Endodermal cell (in vitro differentiated cells): Measurements from ENCODE around the gene STARD13. TPM values are rescaled to one million over a fixed set of nuclear protein-coding genes. Genes with fewer than 3 reads are reported as not detected.

Source experiments
- DNase-seq: peaks from one replicate; pipeline ENCODE4 v3.0.0-alpha.2; 2017
- H3K27ac ChIP-seq: 2 replicates; pipeline ENCODE4 v1.5.1; 2013; ENCODE audit warnings: mild to moderate bottlenecking, low read depth, low read length, moderate library complexity
- H3K27me3 ChIP-seq: 2 replicates; pipeline ENCODE4 v1.6.1; 2013; ENCODE audit warnings: mild to moderate bottlenecking, low read length, moderate library complexity; ENCODE audit not compliant: insufficient read depth, control insufficient read depth, poor library complexity, severe bottlenecking
- H3K36me3 ChIP-seq: 2 replicates; pipeline ENCODE4 v1.7.0; 2013; ENCODE audit warnings: mild to moderate bottlenecking, low read length, moderate library complexity; ENCODE audit not compliant: control insufficient read depth, insufficient read depth
- H3K4me1 ChIP-seq: one replicate; pipeline ENCODE4 v1.7.0; 2013; ENCODE audit warnings: low read length; ENCODE audit not compliant: control insufficient read depth, insufficient read depth
- H3K4me3 ChIP-seq: 2 replicates; pipeline ENCODE4 v1.5.1; 2013; ENCODE audit warnings: mild to moderate bottlenecking, low read length, moderate library complexity
- H3K9ac ChIP-seq: 2 replicates; pipeline ENCODE4 v1.6.1; 2013; ENCODE audit warnings: mild to moderate bottlenecking, low read length, moderate library complexity; ENCODE audit not compliant: poor library complexity, severe bottlenecking; ENCODE audit errors: extremely low read depth
- H3K9me3 ChIP-seq: 2 replicates; pipeline ENCODE4 v1.6.1; 2013; ENCODE audit warnings: mild to moderate bottlenecking, low read length, moderate library complexity; ENCODE audit not compliant: control insufficient read depth
- H3K27ac Mint-ChIP-seq: 2 replicates; pipeline ENCODE4 v1.8.0; 2020; ENCODE audit warnings: mixed read lengths
- H3K27me3 Mint-ChIP-seq: 2 replicates; pipeline ENCODE4 v1.8.0; 2021; ENCODE audit warnings: mild to moderate bottlenecking, mixed read lengths; ENCODE audit not compliant: insufficient read depth
- H3K36me3 Mint-ChIP-seq: 2 replicates; pipeline ENCODE4 v1.8.0; 2020; ENCODE audit warnings: low read depth, mixed read lengths
- H3K4me1 Mint-ChIP-seq: 2 replicates; pipeline ENCODE4 v1.8.0; 2020; ENCODE audit warnings: mixed read lengths
- H3K4me3 Mint-ChIP-seq: 2 replicates; pipeline ENCODE4 v1.8.0; 2020; ENCODE audit warnings: mild to moderate bottlenecking, moderate library complexity, mixed read lengths
- H3K9me3 Mint-ChIP-seq: 2 replicates; pipeline ENCODE4 v1.8.0; 2020; ENCODE audit warnings: mild to moderate bottlenecking, mixed read lengths
- CTCF ChIP-seq: fragments of 200-600 bp; sonication (generic); conservative IDR thresholded peaks from 2 replicates; pipeline ENCODE4 v1.5.0; 2021; ENCODE audit warnings: antibody characterized with exemption, mild to moderate bottlenecking
- WGBS, 2 experiments: methylation state at CpG; one replicate each; pipeline versions ENCODE4 v1.1.5 to v1.1.7; 2013; ENCODE audit warnings: missing lambda C conversion rate in 2 of 2, mixed read lengths in 1 of 2; ENCODE audit not compliant: insufficient coverage in 1 of 2, insufficient read length in 1 of 2; 5-methylcytosine and 5-hydroxymethylcytosine counted together
- total RNA-seq, 2 donors: library from RNA; stranded (reverse); fragmentation: NEBNext Ultra II Directional in 1 of 2; extraction: Animal tissue kit (Norgen Biotek cat#: 25700) in 1 of 2; gene quantifications; 2 replicates in 1 of 2; 3 replicates in 1 of 2; pipeline ENCODE4 v1.2.1, GENCODE V29; 2021

Gene STARD13
- total RNA-seq, 2 donors from 2014 or later: 2.5 to 3.7 TPM

- DNase-seq: no peak
- no peak overlapping the region for H3K27ac ChIP-seq
- H3K4me3 Mint-ChIP-seq: no peak overlapping the region
- peaks cover 7% of the 10 kb centered on the region for H3K4me1 ChIP-seq
- no peak overlapping the region for H3K9ac ChIP-seq
- peaks cover 3% of the 10 kb centered on the region for H3K27me3 Mint-ChIP-seq
- no peaks in the 10 kb centered on the region for H3K9me3 Mint-ChIP-seq
- peaks cover 10% of the 10 kb centered on the region for H3K4me1 Mint-ChIP-seq
- H3K9me3 ChIP-seq: no peaks in the 10 kb centered on the region
- no peaks in the 10 kb centered on the region for H3K36me3 Mint-ChIP-seq
- no peak for TF ChIP-seq CTCF
- no peak overlapping the region for H3K4me3 ChIP-seq
- H3K36me3 ChIP-seq: no peaks in the 10 kb centered on the region
- 96 to 97% methylated on average over 15 to 18 of the region's 18 CpGs for WGBS, 2 experiments
- H3K27ac Mint-ChIP-seq: no peak overlapping the region
- H3K27me3 ChIP-seq: no peaks in the 10 kb centered on the region
These were observed 219.2 kb downstream of the STARD13 start for GRCh38 chr13:33066329-33066728.

DNA sequence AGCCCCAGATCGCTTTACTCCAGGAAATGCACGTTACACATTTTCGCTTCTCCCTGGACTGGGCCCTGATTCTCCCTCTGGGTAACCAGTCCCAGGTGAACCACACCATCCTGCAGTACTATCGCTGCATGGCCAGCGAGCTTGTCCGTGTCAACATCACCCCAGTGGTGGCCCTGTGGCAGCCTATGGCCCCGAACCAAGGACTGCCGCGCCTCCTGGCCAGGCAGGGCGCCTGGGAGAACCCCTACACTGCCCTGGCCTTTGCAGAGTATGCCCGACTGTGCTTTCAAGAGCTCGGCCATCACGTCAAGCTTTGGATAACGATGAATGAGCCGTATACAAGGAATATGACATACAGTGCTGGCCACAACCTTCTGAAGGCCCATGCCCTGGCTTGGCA is 224.7 kb downstream of the STARD13 start:
- TF ChIP-seq CTCF: no peak
- Histone ChIP-seq H3K4me1 (peaks cover 10% of the 10 kb centered on the region), H3K9ac (no peak overlapping the region), H3K27ac (no peak overlapping the region), H3K27me3 (no peaks in the 10 kb centered on the region), H3K36me3 (no peaks in the 10 kb centered on the region), H3K4me3 (no peak overlapping the region), H3K9me3 (no peaks in the 10 kb centered on the region)
- Mint-ChIP-seq H3K4me1 (peaks cover 14% of the 10 kb centered on the region), H3K4me3 (no peak overlapping the region), H3K27ac (no peak overlapping the region), H3K9me3 (no peaks in the 10 kb centered on the region), H3K36me3 (no peaks in the 10 kb centered on the region), H3K27me3 (no peaks in the 10 kb centered on the region)
- 84 to 88% methylated on average over 14 to 15 of the region's 15 CpGs for WGBS, 2 experiments
- DNase-seq: no peak

GRCh38 chr13:33058776-33059327 is 226.7 kb downstream of the STARD13 start:
- H3K4me1 ChIP-seq: peaks cover 10% of the 10 kb centered on the region
- H3K27ac ChIP-seq: no peak overlapping the region
- no peak overlapping the region for H3K4me3 ChIP-seq
- no peaks in the 10 kb centered on the region for H3K9me3 ChIP-seq
- no peak for TF ChIP-seq CTCF
- no peak overlapping the region for H3K9ac ChIP-seq
- DNase-seq: no peak
- H3K36me3 ChIP-seq: no peaks in the 10 kb centered on the region
- H3K27ac Mint-ChIP-seq: no peak overlapping the region
- peaks cover 14% of the 10 kb centered on the region for H3K4me1 Mint-ChIP-seq
- H3K9me3 Mint-ChIP-seq: no peaks in the 10 kb centered on the region
- H3K36me3 Mint-ChIP-seq: no peaks in the 10 kb centered on the region
- no peak overlapping the region for H3K4me3 Mint-ChIP-seq
- 95 to 100% methylated on average over 1 to 3 of the region's 3 CpGs for WGBS, 2 experiments
- no peaks in the 10 kb centered on the region for H3K27me3 Mint-ChIP-seq
- no peaks in the 10 kb centered on the region for H3K27me3 ChIP-seq
